NCI-H226 (cell line): ENCODE measurements around the gene LGR5.
"Not testable (repeated sequence)": the region's sequence is repeated elsewhere in the genome, so short reads cannot be mapped to it uniquely, and the experiment has no call there.

ENCODE experiments used
- DNase-seq: peaks from one replicate; pipeline ENCODE4 v3.0.0-alpha.2; 2015

The LGR5 gene

DNA sequence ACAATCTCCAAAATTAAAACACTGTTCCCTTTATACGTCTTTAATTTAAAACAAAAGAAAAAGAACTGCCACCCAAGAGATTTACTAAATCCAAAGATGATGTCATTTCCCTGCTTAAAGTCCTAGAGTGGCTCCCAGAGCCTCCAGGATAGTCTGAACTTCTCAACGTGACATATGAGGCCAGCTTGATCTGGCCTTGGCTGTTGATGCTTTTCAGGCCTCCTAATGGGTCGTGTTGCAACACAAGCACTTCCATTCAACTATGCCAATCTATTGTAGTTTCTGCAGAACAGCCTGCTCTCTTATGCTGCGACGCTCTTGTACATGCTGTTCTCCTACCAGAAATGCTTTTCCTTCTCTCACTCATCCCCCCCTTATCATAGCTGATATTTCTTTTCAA, 35.7 kb downstream of the LGR5 start:
- no peak for DNase-seq

DNA sequence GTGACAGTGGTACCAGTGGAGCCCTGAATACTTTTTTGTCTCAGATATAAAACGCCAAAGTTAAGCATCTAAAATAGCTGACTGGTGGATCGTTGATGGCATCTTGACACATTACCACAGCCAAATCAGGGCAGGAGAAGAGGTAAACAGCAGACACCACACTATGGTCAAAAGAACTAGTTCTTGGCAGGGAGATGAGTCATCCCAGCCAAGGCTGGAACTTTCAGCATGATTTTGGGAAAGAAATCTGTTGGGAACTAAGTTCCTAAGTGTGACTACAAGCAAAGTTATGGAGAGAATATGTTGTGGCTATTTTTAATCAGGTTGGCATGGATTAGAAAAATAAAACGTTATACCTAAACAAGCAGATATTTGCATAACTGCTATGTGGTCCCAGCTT, 36.9 kb downstream of the LGR5 start:
- peak; percentile 90 for DNase-seq

DNA sequence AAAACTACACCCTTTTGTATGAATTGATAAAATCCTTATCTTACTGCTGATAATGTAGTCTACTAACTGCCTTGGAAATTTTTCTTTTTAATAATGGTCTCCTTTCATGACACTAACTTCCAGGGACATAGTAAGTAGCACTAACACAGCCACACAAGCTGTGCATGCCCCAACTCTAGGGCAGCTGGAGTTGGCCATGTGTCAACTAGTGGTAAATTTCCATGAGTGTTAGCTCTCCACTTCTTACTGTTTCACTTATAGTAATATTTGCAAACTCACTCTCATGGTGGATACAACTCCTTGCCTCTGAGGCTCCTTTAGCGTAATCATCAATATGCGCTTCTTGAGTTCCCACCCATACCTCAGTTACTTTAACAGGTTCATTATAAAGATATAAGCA, 38.0 kb downstream of the LGR5 start:
- no peak for DNase-seq

GRCh38 chr12:71478270-71478669, 38.7 kb downstream of the LGR5 start:
- DNase-seq: no peak

DNA sequence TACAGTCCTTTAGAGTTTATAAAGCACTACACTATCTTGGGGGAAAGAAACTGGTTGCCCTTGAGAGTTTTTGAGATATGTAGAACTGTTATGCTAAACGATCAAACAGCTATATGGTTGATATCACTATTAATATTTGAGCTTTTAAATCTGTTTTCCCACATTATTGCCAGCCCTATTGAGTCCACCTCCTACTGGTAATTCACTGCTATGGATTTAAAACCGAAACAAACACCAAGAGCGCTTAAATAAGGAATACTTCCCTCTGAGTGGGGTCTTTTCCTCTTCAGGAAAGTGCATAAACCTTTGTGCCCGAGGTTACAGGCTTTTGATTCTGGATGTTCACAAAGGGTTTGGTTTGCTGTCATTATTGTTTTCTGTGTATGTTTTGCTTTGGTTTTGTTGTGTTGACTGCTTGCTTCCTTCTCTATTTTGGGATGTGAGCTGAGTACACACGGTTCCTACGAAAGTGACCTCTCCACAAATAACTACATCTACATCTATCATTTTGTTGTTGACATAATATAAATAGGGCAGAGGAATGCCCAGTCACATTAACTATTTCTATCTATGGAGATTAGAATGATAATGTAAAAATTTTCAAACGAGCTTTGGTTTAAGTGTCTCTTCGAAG, 44.8 kb downstream of the LGR5 start:
- no peak for DNase-seq

DNA sequence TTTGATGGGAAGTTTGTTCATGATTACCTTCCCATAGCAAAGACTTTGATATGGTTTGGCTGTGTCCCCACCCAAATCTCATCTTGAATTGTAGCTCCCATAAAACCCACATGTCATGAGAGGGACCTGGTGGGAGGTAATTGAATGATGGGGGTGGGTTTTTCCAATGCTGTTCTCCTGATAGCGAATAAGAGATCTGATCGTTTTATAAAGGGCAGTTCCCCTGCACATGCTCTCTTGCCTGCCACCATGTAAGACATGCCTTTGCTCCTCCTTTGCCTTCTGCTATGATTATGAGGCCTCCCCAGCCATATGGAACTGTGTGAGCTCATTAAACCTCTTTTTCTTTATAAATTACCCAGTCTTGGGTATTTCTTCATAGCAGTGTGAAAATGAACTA, 51.2 kb downstream of the LGR5 start:
- DNase-seq: not testable (repeated sequence)

GRCh38 chr12:71492604-71493003, 53.0 kb downstream of the LGR5 start:
- no peak for DNase-seq

DNA sequence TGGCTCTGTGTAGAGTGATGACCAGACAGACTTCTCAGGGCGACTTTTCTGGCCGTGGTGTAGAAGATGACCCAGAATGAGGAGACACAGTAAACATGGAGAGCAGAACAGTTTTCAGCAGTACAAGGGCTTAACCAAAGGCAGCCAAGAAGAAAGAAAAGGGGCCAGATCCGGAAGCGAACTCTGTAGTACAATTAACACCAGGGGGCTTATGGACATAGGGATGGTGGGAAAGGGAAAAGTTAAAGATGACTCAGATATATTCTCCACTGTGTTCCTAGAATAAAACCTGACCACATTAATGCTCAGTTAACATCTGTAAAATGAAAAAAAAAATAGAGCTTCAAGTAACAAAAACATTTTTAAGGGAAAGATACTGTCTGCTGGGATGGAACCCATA, 60.2 kb downstream of the LGR5 start:
- DNase-seq: no peak

DNA sequence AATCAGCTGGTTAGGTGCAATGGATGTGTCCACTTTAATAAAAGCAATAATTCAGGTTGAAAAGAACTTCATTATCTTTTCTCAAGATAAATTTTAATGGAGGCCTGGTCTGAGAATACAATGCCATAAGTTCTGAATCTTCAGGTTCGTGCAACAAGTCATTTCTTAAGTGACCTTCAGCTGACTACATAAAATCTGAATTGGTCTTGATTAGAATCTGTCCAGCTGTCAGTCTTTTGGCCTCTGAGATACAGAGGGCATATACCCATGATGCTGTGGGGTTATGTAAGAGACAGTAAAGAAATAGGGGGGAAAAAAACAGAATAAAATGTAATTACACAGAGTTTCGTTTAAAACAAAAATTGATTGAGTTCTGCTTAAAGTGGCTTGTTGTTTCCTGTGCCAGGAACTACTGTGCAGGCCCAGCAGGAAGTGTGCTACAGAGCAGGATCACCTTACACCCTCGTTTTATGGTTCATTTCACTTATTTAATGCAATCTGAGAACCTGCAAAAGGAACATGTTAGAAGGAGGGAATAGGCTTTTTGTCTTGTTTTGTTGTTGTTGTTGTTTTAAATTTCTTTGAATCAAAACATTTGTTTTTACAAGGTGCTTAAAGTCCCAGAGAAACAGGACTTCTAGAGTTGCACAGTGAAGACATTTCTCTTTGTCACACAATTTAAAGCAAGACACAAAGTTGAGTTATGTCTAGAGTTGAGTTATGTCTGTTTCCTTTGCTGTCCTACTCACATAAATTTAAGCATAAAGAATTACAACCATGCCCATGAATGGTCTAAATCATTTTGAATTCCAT, 64.2 kb downstream of the LGR5 start:
- DNase-seq: no peak

DNA sequence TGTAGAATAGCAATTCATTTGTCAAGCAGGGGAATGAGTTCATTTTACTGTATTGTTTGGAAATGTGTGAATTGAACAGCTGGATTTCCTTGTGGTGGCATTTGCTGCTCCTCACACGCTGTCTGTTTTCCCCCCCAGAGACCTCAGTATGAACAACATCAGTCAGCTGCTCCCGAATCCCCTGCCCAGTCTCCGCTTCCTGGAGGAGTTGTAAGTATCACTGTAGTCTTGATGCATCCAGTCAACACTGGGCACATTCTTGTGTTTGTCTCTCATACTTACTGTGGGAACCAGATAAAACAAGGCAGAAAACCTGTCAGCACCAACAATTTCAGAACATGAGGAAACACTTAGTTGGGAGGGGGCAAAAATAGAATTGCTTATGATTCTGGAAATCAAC, 64.9 kb downstream of the LGR5 start:
- no peak for DNase-seq

DNA sequence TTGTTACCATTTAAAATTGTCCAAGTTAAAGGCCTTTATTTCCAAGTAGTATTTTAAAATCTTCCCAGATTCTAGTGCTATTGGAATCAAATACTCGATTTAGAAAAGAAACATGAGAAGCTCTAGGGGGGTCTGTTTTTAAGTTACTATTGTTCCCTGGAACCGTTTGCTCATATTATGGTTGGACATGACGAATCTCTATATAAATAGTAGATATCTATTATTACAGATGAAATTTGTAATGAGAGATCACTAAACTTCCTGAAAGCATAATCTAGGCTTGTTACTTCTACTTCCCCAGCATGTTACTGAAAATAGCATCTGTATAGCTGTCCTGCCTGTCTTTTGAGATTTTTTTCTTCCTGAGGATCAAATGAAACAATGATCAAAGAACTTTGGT, 70.1 kb downstream of the LGR5 start:
- no peak for DNase-seq

DNA sequence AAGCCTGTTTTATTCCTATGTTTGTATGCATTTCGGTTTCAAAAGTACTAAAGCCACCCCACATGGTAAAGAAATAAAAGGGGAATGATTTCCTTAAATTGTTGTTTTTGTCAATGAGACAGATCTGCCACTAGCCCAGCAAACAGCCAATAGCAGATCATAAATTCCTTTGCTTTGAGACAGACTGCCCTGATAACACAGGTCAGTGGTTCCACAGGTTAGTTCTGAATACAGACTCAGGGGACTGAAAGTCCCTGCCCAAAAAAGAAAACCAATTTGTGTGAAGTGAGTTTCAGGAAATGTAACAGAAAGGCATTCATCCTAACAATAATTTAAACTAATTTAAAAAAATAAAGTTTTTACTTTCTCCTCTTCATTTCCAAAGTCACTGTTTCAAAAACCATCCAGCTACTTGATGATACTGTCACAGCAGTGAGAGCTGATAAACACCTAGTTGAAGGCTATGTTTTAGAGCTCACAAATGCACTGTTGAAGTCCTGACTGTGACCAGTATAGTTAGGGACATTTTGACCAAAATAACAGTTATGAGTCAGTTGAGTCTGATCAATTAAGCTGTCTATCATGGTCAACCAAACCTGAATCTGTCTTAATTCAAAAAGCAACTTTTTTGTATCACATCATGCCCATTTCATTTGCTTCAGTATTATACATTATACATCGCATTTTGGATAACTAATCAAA, 77.7 kb downstream of the LGR5 start:
- no peak for DNase-seq

GRCh38 chr12:71521125-71521524, 81.5 kb downstream of the LGR5 start:
- no peak for DNase-seq

GRCh38 chr12:71524626-71525025, 85.0 kb downstream of the LGR5 start:
- DNase-seq: no peak

DNA sequence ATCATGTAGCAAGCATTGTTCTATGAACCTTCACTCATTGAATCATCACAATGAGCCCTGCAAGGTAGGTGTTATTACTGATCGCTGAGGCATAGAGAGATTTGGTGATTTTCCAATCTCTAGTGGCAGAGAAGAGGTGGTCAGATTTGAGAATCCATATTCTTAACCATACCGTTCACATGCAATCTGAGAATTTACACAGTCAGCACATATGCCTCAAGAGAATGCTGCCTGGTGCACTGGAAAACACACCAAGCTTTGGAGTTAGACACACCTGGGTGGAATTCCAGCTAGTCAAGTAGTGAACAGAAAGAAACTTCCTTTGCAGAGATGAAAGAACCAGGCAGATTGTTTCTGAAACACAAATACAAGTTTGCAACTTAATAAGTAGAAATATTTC, 94.1 kb downstream of the LGR5 start:
- no peak for DNase-seq

DNA sequence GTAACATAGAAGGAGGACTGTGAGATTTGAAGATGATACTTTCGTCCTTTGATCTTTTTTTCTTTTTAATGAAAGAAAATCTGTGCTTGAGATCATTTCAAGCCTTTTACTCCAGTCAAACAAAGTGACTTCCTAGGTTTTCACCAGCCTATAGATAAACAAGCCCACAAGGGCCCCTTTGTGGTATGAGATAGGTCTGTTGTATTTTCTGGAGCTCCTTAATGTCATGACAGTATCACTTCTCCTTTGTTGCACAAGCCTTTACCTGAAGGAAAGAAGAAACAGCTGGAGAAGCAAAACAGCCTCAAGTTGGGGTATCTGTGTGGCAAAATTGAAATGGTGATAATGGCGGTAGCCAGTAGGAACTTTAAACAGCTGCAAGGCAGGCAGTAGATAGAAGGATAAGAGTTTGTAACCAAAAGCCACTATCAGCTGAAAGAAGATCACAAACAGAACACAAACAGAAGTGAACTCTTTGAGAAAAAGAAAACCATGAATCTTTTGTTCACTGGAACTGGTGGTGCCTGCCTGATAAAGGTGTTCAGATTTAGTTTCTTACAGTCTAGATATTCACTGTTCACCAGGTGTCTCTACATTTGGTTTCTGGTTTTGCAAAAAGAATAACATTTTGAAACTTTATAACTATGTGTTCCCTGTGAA, 96.8 kb downstream of the LGR5 start:
- DNase-seq: no peak

DNA sequence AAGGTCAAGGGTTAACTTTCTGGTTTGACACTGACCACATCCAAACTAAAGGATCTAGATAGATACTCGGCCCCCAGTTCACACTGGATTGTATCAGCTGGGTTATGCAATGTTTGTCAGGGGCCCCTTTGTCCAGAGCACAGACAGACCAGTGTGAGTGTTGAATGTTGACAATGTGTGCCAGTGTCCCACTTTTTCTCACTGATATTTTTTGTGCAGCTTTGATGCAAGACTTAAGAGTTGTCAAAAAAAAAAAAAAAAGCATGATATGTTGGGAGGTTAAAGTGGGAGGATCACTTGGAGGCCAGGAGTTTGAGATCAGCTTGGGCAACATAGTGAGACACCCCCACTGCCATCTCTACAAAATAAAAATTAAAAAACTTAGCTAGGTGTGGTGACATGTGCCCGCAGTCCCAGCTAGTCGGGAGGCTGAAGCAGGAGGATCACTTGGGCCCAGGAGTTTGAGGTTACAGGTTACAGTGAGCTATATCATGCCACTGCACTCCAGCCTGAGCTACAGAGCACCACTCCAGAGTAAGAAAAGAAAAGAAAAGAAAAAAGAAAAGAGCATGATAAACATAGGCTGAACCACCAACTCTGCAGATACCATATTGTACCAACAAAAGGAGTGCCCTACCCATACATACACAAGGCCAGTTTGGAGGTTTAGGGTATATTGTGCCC, 97.5 kb downstream of the LGR5 start:
- DNase-seq: no peak

GRCh38 chr12:71538807-71539206, 99.2 kb downstream of the LGR5 start:
- DNase-seq: no peak

GRCh38 chr12:71541583-71541982, 102.0 kb downstream of the LGR5 start:
- no peak for DNase-seq

- DNase-seq: peak; percentile 8
These were observed 106.8 kb downstream of the LGR5 start for GRCh38 chr12:71546322-71546861.

GRCh38 chr12:71548893-71549292, 109.3 kb downstream of the LGR5 start:
- DNase-seq: no peak

GRCh38 chr12:71551529-71551928, 111.9 kb downstream of the LGR5 start:
- no peak for DNase-seq
